Right atrium auricular region (tissue), 2 donors: Measurements from ENCODE around the gene RCBTB1. TPM values are rescaled to one million over a fixed set of nuclear protein-coding genes. Genes with fewer than 3 reads are reported as not detected.

Experiments used
- DNase-seq: peaks from one replicate; pipeline ENCODE4 v3.0.0-alpha.2; 2019; ENCODE audit warnings: low spot score
- H3K27ac ChIP-seq, 2 donors: fragments of 200-600 bp; sonication (generic); 1 replicate in 1 of 2; 2 replicates in 1 of 2; pipeline ENCODE4 v1.5.1; 2016 to 2019
- H3K27me3 ChIP-seq, 2 donors: fragments of 200-600 bp; sonication (generic); one replicate each; pipeline versions ENCODE4 v1.5.1 to v1.6.0; 2017 to 2019
- H3K36me3 ChIP-seq: fragments of 200-600 bp; sonication (generic); one replicate; pipeline ENCODE4 v1.5.1; 2016
- H3K4me1 ChIP-seq, 2 donors: fragments of 200-600 bp; sonication (generic); one replicate each; pipeline versions ENCODE4 v1.5.1 to v1.6.0; 2017 to 2019
- H3K4me3 ChIP-seq, 2 donors: fragments of 200-600 bp; sonication (generic); 1 replicate in 1 of 2; 2 replicates in 1 of 2; pipeline ENCODE4 v1.5.1; 2017 to 2019; ENCODE audit warnings: mild to moderate bottlenecking in 1 of 2, moderate library complexity in 1 of 2
- H3K9me3 ChIP-seq, 2 donors: fragments of 200-600 bp; sonication (generic); one replicate each; pipeline ENCODE4 v1.5.1; 2019
- total RNA-seq, 2 donors: library from RNA; depleted of rRNA; stranded (reverse); fragments of >200 nt; gene quantifications; one replicate each; pipeline ENCODE4 v1.1.0, GENCODE V29; 2016
- TF ChIP-seq, protein P1 (sequence below), 2 donors: fragments of 200-600 bp; sonication (generic); IDR thresholded peaks; one replicate each; pipeline ENCODE4 v1.5.1; 2019; ENCODE audit warnings: antibody characterized with exemption in 2 of 2

The RCBTB1 gene
- total RNA-seq, 2 donors from 2014 or later: 8.9 to 19.6 TPM

DNA sequence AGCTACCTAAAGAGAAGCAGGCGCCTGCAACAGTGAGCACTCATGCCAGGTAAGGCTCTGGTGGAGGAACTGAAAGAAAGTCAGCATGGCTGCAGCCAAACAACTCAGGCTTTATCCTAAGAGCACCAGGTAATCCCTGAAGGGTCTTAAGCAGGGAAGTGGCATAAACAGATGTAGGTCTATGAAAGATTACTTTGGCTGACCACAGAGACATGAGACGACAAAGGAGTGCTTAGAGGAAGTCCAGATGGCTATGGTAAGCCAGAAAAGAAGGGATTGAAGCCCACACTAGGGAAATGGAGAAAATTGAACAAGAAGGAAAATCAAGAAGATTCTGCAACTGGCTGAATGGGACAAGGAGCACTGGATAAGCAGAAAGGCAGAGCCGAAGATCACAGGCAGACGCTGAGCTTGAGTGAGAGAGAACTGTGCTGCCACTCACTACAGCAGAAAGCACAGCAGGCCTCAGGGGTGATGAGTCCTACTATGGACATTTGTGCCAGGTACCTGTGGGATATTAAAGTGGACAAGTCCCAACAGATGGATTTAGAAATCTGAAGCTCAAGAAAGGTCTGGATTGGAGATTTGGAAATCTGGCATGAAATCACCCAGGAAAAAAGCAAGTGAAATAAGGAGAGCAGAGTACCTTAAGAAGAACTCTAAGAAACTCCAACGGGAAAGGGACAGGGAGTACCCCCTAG is 4.2 kb downstream of the RCBTB1 start:
- Histone ChIP-seq H3K27ac (no peak overlapping the region), H3K36me3 (peaks cover 10% of the 10 kb centered on the region), H3K27me3 (no peaks in the 10 kb centered on the region), H3K4me3 (no peak overlapping the region), H3K4me1 (peaks cover 0 to 43% of the 10 kb centered on the region in 2 donors), H3K9me3 (no peaks in the 10 kb centered on the region)
- TF ChIP-seq, protein P1, sequence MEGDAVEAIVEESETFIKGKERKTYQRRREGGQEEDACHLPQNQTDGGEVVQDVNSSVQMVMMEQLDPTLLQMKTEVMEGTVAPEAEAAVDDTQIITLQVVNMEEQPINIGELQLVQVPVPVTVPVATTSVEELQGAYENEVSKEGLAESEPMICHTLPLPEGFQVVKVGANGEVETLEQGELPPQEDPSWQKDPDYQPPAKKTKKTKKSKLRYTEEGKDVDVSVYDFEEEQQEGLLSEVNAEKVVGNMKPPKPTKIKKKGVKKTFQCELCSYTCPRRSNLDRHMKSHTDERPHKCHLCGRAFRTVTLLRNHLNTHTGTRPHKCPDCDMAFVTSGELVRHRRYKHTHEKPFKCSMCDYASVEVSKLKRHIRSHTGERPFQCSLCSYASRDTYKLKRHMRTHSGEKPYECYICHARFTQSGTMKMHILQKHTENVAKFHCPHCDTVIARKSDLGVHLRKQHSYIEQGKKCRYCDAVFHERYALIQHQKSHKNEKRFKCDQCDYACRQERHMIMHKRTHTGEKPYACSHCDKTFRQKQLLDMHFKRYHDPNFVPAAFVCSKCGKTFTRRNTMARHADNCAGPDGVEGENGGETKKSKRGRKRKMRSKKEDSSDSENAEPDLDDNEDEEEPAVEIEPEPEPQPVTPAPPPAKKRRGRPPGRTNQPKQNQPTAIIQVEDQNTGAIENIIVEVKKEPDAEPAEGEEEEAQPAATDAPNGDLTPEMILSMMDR (IDR thresholded peaks at IDR 0.05): no peak
- DNase-seq: no peak

DNA sequence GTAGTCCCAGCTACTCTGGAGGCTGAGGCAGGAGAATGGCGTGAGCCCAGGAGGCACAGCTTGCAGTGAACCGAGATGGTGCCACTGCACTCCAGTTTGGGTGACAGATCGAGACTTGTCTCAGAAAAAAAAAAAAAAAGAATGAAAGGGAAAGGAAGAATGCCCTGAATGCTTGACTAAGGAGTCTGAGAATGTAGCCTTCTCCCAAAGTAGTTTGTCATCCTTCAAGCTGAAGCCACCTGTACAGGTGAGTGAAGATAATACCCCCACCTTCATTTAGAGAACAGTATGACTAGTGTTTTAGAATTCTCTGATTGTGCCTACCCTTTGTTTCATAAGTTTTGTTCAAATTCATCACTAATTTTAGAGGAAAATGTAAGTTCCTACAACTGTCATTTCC is 5.9 kb downstream of the RCBTB1 start:
- TF ChIP-seq, protein P1 (IDR thresholded peaks at IDR 0.05): no peak
- no peak overlapping the region for H3K4me3 ChIP-seq
- no peak overlapping the region for H3K27ac ChIP-seq
- no peak for DNase-seq
- peaks cover 0 to 38% of the 10 kb centered on the region in 2 donors for H3K4me1 ChIP-seq
- H3K27me3 ChIP-seq: no peaks in the 10 kb centered on the region
- H3K36me3 ChIP-seq: peaks cover 10% of the 10 kb centered on the region
- no peaks in the 10 kb centered on the region for H3K9me3 ChIP-seq

DNA sequence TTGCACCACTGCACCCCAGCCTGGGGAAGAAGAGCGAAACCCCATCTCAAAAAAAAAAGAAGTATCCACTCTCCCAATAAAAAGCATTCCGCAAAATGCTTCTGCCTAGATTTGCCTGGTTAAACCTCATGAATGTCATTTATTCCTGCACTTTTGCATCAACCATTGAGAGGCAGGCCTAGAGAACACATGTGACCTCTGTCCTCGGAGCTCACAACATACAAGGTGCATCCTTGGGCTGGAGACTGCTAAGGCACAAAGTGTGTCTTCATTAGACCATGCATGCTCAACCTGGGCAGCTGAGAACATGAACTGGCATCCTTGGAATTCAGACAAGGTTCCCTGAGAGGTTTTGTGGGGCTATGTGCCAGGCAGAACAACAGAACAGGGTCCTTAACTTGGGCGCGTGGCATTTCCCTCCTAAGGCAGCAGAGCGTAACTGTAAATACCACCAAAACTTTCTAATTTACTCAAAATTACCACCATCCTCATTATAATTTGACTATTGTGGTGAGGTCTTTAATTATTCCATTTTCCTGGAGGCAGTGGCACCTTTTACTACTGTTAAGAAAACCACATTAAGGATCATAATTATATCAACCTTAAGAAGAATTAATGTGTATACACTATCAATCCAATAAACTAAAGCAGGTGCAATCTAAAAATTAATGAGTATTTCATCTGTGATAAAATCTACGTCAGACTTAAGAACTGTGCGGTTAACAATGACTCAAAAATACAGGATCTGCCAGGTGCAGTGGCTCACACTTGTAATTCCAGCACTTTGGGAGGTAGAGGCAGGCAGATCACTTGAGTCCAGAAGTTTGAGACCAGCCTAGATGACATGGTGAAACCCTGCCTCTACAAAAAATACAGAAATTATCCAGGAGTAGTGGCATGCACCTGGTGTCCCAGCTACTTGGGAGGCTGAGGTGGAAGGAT is 13.8 kb downstream of the RCBTB1 start:
- no peak for DNase-seq

DNA sequence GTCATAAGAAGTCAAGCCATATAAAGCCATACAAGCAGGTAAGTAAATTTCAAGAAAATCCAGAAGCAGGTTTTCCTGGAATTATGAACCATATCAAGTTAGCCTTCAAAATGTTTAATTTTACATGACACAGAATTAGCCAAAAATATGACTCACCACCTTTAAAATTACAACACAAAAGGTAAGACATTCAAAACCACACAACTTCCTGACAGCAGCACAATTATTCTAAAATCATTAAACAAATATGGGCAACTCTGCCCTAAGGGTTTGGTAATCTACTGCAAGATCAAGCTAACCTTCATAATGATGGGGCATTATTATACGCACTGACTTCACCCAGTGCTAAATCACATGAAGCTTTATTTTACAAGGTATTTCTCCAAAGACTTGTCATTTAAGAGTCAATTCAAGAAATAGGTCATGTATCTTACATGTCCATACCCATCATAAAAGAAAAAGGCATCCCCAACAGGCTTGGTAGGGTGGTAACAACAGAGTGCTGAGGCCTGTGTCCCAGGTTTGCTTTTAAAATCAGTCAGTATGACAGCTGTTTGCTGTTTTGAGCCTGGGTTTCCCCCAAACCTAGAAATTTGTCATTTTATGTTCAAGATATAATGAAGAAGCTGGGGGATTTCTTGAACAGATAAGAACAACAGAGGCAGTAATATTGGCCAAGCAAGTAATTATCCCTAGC is 15.2 kb downstream of the RCBTB1 start:
- DNase-seq: no peak
- Histone ChIP-seq H3K36me3 (peaks cover 6% of the 10 kb centered on the region), H3K4me3 (no peak overlapping the region), H3K9me3 (no peaks in the 10 kb centered on the region), H3K4me1 (no peaks in the 10 kb centered on the region), H3K27ac (no peak overlapping the region), H3K27me3 (no peaks in the 10 kb centered on the region)
- TF ChIP-seq, protein P1 (IDR thresholded peaks at IDR 0.05): no peak

More for the DNA sequence above, 13.8 kb downstream of the RCBTB1 start:
- no peaks in the 10 kb centered on the region for H3K27me3 ChIP-seq
- no peaks in the 10 kb centered on the region for H3K9me3 ChIP-seq
- H3K4me3 ChIP-seq: no peak overlapping the region
- H3K36me3 ChIP-seq: peaks cover 3% of the 10 kb centered on the region
- peaks cover 0 to 4% of the 10 kb centered on the region in 2 donors for H3K4me1 ChIP-seq
- TF ChIP-seq, protein P1 (IDR thresholded peaks at IDR 0.05): no peak
- no peak overlapping the region for H3K27ac ChIP-seq

DNA sequence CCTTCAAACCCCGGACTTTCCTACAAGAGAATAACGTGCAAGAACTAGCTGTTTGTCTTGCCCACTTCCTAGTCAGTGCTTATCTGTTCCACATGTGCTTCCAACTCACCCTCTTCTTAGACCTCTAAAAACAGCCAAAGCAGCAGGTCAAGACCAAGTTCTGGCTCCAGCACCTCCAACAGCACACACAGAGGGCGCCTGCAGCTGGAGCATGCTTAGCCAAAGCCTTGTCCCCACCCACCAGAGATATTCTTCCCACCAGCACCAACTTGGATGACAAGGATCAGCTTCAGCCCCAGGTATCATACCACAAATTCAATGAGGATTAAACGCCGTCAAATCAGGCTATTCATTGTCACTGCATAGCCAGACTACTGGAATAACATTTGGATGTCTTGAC is 17.9 kb downstream of the RCBTB1 start:
- Histone ChIP-seq H3K36me3 (peaks cover 6% of the 10 kb centered on the region), H3K27me3 (no peaks in the 10 kb centered on the region), H3K27ac (no peak overlapping the region), H3K4me1 (no peaks in the 10 kb centered on the region), H3K9me3 (no peaks in the 10 kb centered on the region), H3K4me3 (no peak overlapping the region)
- TF ChIP-seq, protein P1 (IDR thresholded peaks at IDR 0.05): no peak
- DNase-seq: no peak
